ENCODE results near the gene GLIS1.

The GLIS1 gene

GRCh38 chr1:53693773-53694717 lies 44.9 kb downstream of the GLIS1 start:
- no peak for DNase-seq (ENCODE audit: low read depth in 2 of 2)

GRCh38 chr1:53693339-53693738 lies 45.6 kb downstream of the GLIS1 start:
- DNase-seq (ENCODE audit: low read depth in 2 of 2), result no peak

- no peak for DNase-seq (ENCODE audit: low read depth in 2 of 2)
Measured at GRCh38 chr1:53691326-53691725, 47.6 kb downstream of the GLIS1 start.

GRCh38 chr1:53690411-53690810 lies 48.6 kb downstream of the GLIS1 start:
- DNase-seq (ENCODE audit: low read depth in 2 of 2), result no peak

- DNase-seq (ENCODE audit: low read depth in 2 of 2), result no peak
Measured at GRCh38 chr1:53689736-53690326, 49.1 kb downstream of the GLIS1 start.

- DNase-seq (ENCODE audit: low read depth in 2 of 2), result no peak
Measured at GRCh38 chr1:53689223-53689622, 49.7 kb downstream of the GLIS1 start.

GRCh38 chr1:53688381-53689102 lies 50.4 kb downstream of the GLIS1 start:
- DNase-seq (ENCODE audit: low read depth in 2 of 2), result no peak

GRCh38 chr1:53687901-53688300 lies 51.1 kb downstream of the GLIS1 start:
- no peak for DNase-seq (ENCODE audit: low read depth in 2 of 2)

- DNase-seq (ENCODE audit: low read depth in 2 of 2), result no peak
Measured at GRCh38 chr1:53687426-53687825, 51.5 kb downstream of the GLIS1 start.

GRCh38 chr1:53686965-53687267 lies 52.0 kb downstream of the GLIS1 start:
- no peak for DNase-seq (ENCODE audit: low read depth in 2 of 2)

GRCh38 chr1:53686091-53686964 lies 52.6 kb downstream of the GLIS1 start:
- no peak for DNase-seq (ENCODE audit: low read depth in 2 of 2)

- DNase-seq (ENCODE audit: low read depth in 2 of 2), result no peak
Measured at GRCh38 chr1:53685272-53686051, 53.5 kb downstream of the GLIS1 start.

- DNase-seq (ENCODE audit: low read depth in 2 of 2), result no peak
Measured at GRCh38 chr1:53684741-53685140, 54.2 kb downstream of the GLIS1 start.

GRCh38 chr1:53683986-53684740 lies 54.8 kb downstream of the GLIS1 start:
- DNase-seq (ENCODE audit: low read depth in 2 of 2), result no peak

- DNase-seq (ENCODE audit: low read depth in 2 of 2), result no peak
Measured at GRCh38 chr1:53682881-53683280, 56.1 kb downstream of the GLIS1 start.

- DNase-seq (ENCODE audit: low read depth in 2 of 2), result peak; percentile 17 to 19
Measured at GRCh38 chr1:53681977-53682685, 56.8 kb downstream of the GLIS1 start.

- DNase-seq (ENCODE audit: low read depth in 2 of 2), result no peak
Measured at GRCh38 chr1:53681351-53681976, 57.5 kb downstream of the GLIS1 start.

- no peak for DNase-seq (ENCODE audit: low read depth in 2 of 2)
Measured at GRCh38 chr1:53680868-53681267, 58.1 kb downstream of the GLIS1 start.
